H9 (cell line): Measurements from ENCODE around the gene SEMA3D. TPM values are rescaled to one million over a fixed set of nuclear protein-coding genes. Genes with fewer than 3 reads are reported as not detected.

ENCODE experiments used
- DNase-seq: peaks from one replicate; pipeline ENCODE4 v3.0.0-alpha.2; 2017
- H2AFZ ChIP-seq: one replicate; pipeline ENCODE4 v1.6.1; 2013; ENCODE audit warnings: mild to moderate bottlenecking, low read length, control low read depth, moderate library complexity
- H2AK5ac ChIP-seq: 2 replicates; pipeline ENCODE4 v1.6.1; 2013; ENCODE audit warnings: low read length, control low read depth, mixed read lengths; ENCODE audit not compliant: insufficient read length
- H2BK120ac ChIP-seq: one replicate; pipeline ENCODE4 v1.6.1; 2013; ENCODE audit warnings: low read depth, mild to moderate bottlenecking, low read length, control low read depth, inconsistent platforms; ENCODE audit not compliant: poor library complexity, severe bottlenecking
- H2BK12ac ChIP-seq: 2 replicates; pipeline ENCODE4 v1.6.1; 2013; ENCODE audit warnings: low read length, control low read depth, mixed read lengths, low read depth; ENCODE audit not compliant: insufficient read length
- H2BK15ac ChIP-seq: 2 replicates; pipeline ENCODE4 v1.6.1; 2013; ENCODE audit warnings: low read depth, low read length, control low read depth
- H2BK20ac ChIP-seq: one replicate; pipeline ENCODE4 v1.6.1; 2013; ENCODE audit warnings: low read depth, mild to moderate bottlenecking, low read length, control low read depth, inconsistent platforms; ENCODE audit not compliant: poor library complexity, severe bottlenecking
- H2BK5ac ChIP-seq: 2 replicates; pipeline ENCODE4 v1.6.1; 2013; ENCODE audit warnings: low read length, control low read depth, mixed read lengths; ENCODE audit not compliant: insufficient read length
- H3K14ac ChIP-seq: 2 replicates; pipeline ENCODE4 v1.6.1; 2013; ENCODE audit warnings: low read length, control low read depth; ENCODE audit not compliant: insufficient read depth
- H3K18ac ChIP-seq: 2 replicates; pipeline ENCODE4 v1.6.1; 2013; ENCODE audit warnings: low read depth, mild to moderate bottlenecking, mixed read lengths, low read length, control low read depth; ENCODE audit not compliant: insufficient read length
- H3K23ac ChIP-seq: 2 replicates; pipeline ENCODE4 v1.6.1; 2013; ENCODE audit warnings: low read length, control low read depth, mixed read lengths, low read depth; ENCODE audit not compliant: insufficient read length
- H3K23me2 ChIP-seq: 2 replicates; pipeline ENCODE4 v1.6.1; 2013; ENCODE audit warnings: low read depth, mild to moderate bottlenecking, mixed read lengths, low read length, control low read depth; ENCODE audit not compliant: insufficient read length, poor library complexity, severe bottlenecking
- H3K27ac ChIP-seq: 2 replicates; pipeline ENCODE4 v1.5.1; 2013; ENCODE audit warnings: low read length, control low read depth, mixed read lengths, low read depth; ENCODE audit not compliant: insufficient read length
- H3K27me3 ChIP-seq: 2 replicates; pipeline ENCODE4 v1.6.1; 2013; ENCODE audit warnings: low read length, control low read depth, inconsistent platforms; ENCODE audit not compliant: insufficient read depth
- H3K4ac ChIP-seq: 2 replicates; pipeline ENCODE4 v1.6.1; 2013; ENCODE audit warnings: low read depth, mild to moderate bottlenecking, control low read depth, inconsistent platforms, low read length, moderate library complexity
- H3K4me1 ChIP-seq: 2 replicates; pipeline ENCODE4 v1.6.1; 2013; ENCODE audit warnings: low read length, control low read depth, inconsistent platforms; ENCODE audit not compliant: insufficient read depth
- H3K4me2 ChIP-seq: 2 replicates; pipeline ENCODE4 v1.6.1; 2013; ENCODE audit warnings: low read length, control low read depth, mixed read lengths; ENCODE audit not compliant: insufficient read length, insufficient read depth
- H3K56ac ChIP-seq: 2 replicates; pipeline ENCODE4 v1.6.1; 2013; ENCODE audit warnings: low read depth, mild to moderate bottlenecking, mixed read lengths, low read length, control low read depth; ENCODE audit not compliant: insufficient read length
- H3K79me1 ChIP-seq: 2 replicates; pipeline ENCODE4 v1.6.1; 2013; ENCODE audit warnings: low read depth, mild to moderate bottlenecking, moderate library complexity, low read length, control low read depth, inconsistent platforms; ENCODE audit not compliant: insufficient read depth, poor library complexity, severe bottlenecking
- H3K79me2 ChIP-seq: 2 replicates; pipeline ENCODE4 v1.6.1; 2013; ENCODE audit warnings: low read length, control low read depth, inconsistent platforms; ENCODE audit not compliant: insufficient read depth
- H3K9ac ChIP-seq: 2 replicates; pipeline ENCODE4 v1.6.1; 2013; ENCODE audit warnings: low read length, control low read depth, mixed read lengths; ENCODE audit not compliant: insufficient read length; ENCODE audit errors: extremely low read depth
- H3K9me3 ChIP-seq: one replicate; pipeline ENCODE4 v1.6.1; 2013; ENCODE audit warnings: low read depth, low read length, inconsistent platforms; ENCODE audit not compliant: control insufficient read depth
- H3T11ph ChIP-seq: one replicate; pipeline ENCODE4 v1.6.1; 2013; ENCODE audit warnings: mild to moderate bottlenecking, low read length, control low read depth, inconsistent platforms
- H4K20me1 ChIP-seq: one replicate; pipeline ENCODE4 v1.6.1; 2013; ENCODE audit not compliant: control insufficient read depth, insufficient read length, insufficient read depth
- H4K5ac ChIP-seq: 2 replicates; pipeline ENCODE4 v1.6.1; 2013; ENCODE audit warnings: low read depth, mild to moderate bottlenecking, mixed read lengths, low read length, control low read depth; ENCODE audit not compliant: insufficient read length
- H4K8ac ChIP-seq: replicated peaks from 2 replicates; pipeline ENCODE4 v1.6.1; 2013; ENCODE audit warnings: low read length, control low read depth, mixed read lengths, low read depth; ENCODE audit not compliant: insufficient read length
- H4K91ac ChIP-seq: 2 replicates; pipeline ENCODE4 v1.6.1; 2013; ENCODE audit warnings: low read depth, mild to moderate bottlenecking, moderate library complexity, mixed read lengths, low read length, control low read depth; ENCODE audit not compliant: insufficient read length
- H3K27ac Mint-ChIP-seq, 3 experiments: 2 replicates in 2 of 3; 3 replicates in 1 of 3; pipeline ENCODE4 v1.8.0; 2020 to 2021; ENCODE audit warnings: mixed read lengths in 3 of 3, mild to moderate bottlenecking in 1 of 3, moderate library complexity in 1 of 3
- H3K27me3 Mint-ChIP-seq: 2 replicates; pipeline ENCODE4 v1.8.0; 2021; ENCODE audit warnings: low read depth, mild to moderate bottlenecking, moderate library complexity, mixed read lengths
- H3K36me3 Mint-ChIP-seq, 3 experiments: 2 replicates in 2 of 3; 3 replicates in 1 of 3; pipeline ENCODE4 v1.8.0; 2020 to 2021; ENCODE audit warnings: low read depth in 3 of 3, mixed read lengths in 3 of 3; ENCODE audit not compliant: insufficient read depth in 1 of 3
- H3K4me1 Mint-ChIP-seq, 2 experiments: 2 replicates each; pipeline ENCODE4 v1.8.0; 2020; ENCODE audit warnings: mixed read lengths in 2 of 2
- H3K4me3 Mint-ChIP-seq, 2 experiments: 2 replicates in 1 of 2; 3 replicates in 1 of 2; pipeline ENCODE4 v1.8.0; 2020 to 2021; ENCODE audit warnings: mild to moderate bottlenecking in 2 of 2, mixed read lengths in 2 of 2, moderate library complexity in 1 of 2
- H3K9me3 Mint-ChIP-seq, 2 experiments: 2 replicates in 1 of 2; 3 replicates in 1 of 2; pipeline ENCODE4 v1.8.0; 2020; ENCODE audit warnings: mild to moderate bottlenecking in 2 of 2, mixed read lengths in 2 of 2, moderate library complexity in 1 of 2
- CTCF ChIP-seq: fragments of 200-600 bp; sonication (generic); conservative IDR thresholded peaks from 3 replicates; pipeline ENCODE4 v1.8.0; 2021; ENCODE audit warnings: antibody characterized with exemption, mild to moderate bottlenecking
- WGBS: extraction: QIAGEN DNeasy Blood & Tissue Kit; methylation state at CpG from one replicate; pipeline ENCODE4 v1.1.7; 2013; ENCODE audit warnings: missing lambda C conversion rate, low lambda C conversion rate, mixed read lengths; ENCODE audit not compliant: insufficient read length; ENCODE audit errors: extremely low coverage; 5-methylcytosine and 5-hydroxymethylcytosine counted together
- total RNA-seq: library from RNA; stranded (reverse); gene quantifications from 2 replicates; pipeline ENCODE4 v1.2.1, GENCODE V29; 2021

SEMA3D gene
- total RNA-seq, 1 experiment from 2014 or later: 5.4 TPM

- peaks cover 4% of the 10 kb centered on the region for H3K9me3 ChIP-seq
- H3K4me3 Mint-ChIP-seq: no peak overlapping the region
- DNase-seq: no peak
- H3K9ac ChIP-seq: no peak overlapping the region
- H3K36me3 Mint-ChIP-seq: peaks cover 14 to 23% (median 18%) of the 10 kb centered on the region in 3 experiments
- H3K4me1 Mint-ChIP-seq: no peaks in the 10 kb centered on the region
- H2BK5ac ChIP-seq: no peak overlapping the region
- no peak overlapping the region for H2BK15ac ChIP-seq
- H4K20me1 ChIP-seq: no peaks in the 10 kb centered on the region
- H3K4me1 ChIP-seq: no peaks in the 10 kb centered on the region
- WGBS: no CpG with 5 or more reads among the region's 3 CpGs
- H3K56ac ChIP-seq: no peak overlapping the region
- no peaks in the 10 kb centered on the region; the same call in 1 of the 2 replicates for H3K27me3 Mint-ChIP-seq
- H3T11ph ChIP-seq: no peak overlapping the region
- H4K5ac ChIP-seq: no peak overlapping the region
- H4K8ac ChIP-seq: no peak overlapping the region
- H2BK120ac ChIP-seq: no peak overlapping the region
- no peak overlapping the region for H3K4ac ChIP-seq
- H4K91ac ChIP-seq: no peak overlapping the region
- H3K27ac ChIP-seq: no peak overlapping the region
- H3K79me2 ChIP-seq: no peaks in the 10 kb centered on the region
- no peaks in the 10 kb centered on the region for H3K27me3 ChIP-seq
- H3K27ac Mint-ChIP-seq: no peak overlapping the region
- H2BK20ac ChIP-seq: no peak overlapping the region
- no peak overlapping the region for H3K4me2 ChIP-seq
- peaks cover 22% of the 10 kb centered on the region in 2 experiments for H3K9me3 Mint-ChIP-seq
- no peak overlapping the region for H3K14ac ChIP-seq
- H3K23ac ChIP-seq: no peak overlapping the region
- no peak overlapping the region for H3K18ac ChIP-seq
- H2AK5ac ChIP-seq: no peak overlapping the region
- TF ChIP-seq CTCF: no peak
- H2AFZ ChIP-seq: no peak overlapping the region
- H3K79me1 ChIP-seq: no peaks in the 10 kb centered on the region
- no peaks in the 10 kb centered on the region for H3K23me2 ChIP-seq
- H2BK12ac ChIP-seq: no peak overlapping the region
Observed at GRCh38 chr7:85175217-85175616, 11.6 kb downstream of the SEMA3D start.
